Left lung (tissue), 10 donors: Measurements from ENCODE around the gene SPATA3. TPM values are rescaled to one million over a fixed set of nuclear protein-coding genes. Genes with fewer than 3 reads are reported as not detected.

ENCODE experiments used
- ATAC-seq: fragments of 200-7000 bp; cut with Tn5 transposase; one replicate; pipeline ENCODE4 v1.9.1; 2020; ENCODE audit warnings: moderate library complexity
- DNase-seq, 4 donors: peaks; one replicate each; pipeline ENCODE4 v3.0.0-alpha.2; 2013 to 2020
- H3K27ac ChIP-seq, 2 donors: fragments of 200-600 bp; sonication (generic) in 1 of 2; one replicate each; pipeline versions ENCODE4 v1.5.0 to v1.8.0; 2020 to 2021
- H3K27me3 ChIP-seq, 2 donors: fragments of 200-600 bp; sonication (generic) in 1 of 2; one replicate each; pipeline versions ENCODE4 v1.5.0 to v1.8.0; 2020 to 2021
- H3K36me3 ChIP-seq, 2 donors: fragments of 200-600 bp; sonication (generic) in 1 of 2; one replicate each; pipeline versions ENCODE4 v1.5.0 to v1.8.0; 2020 to 2021
- H3K4me1 ChIP-seq, 2 donors: fragments of 200-600 bp; one replicate each; pipeline ENCODE4 v1.8.0; 2021
- H3K4me3 ChIP-seq, 2 donors: fragments of 200-600 bp; sonication (generic) in 1 of 2; one replicate each; pipeline versions ENCODE4 v1.5.0 to v1.8.0; 2020 to 2021; ENCODE audit warnings: mild to moderate bottlenecking in 1 of 2
- H3K9me3 ChIP-seq, 2 donors: fragments of 200-600 bp; sonication (generic) in 1 of 2; one replicate each; pipeline versions ENCODE4 v1.5.0 to v1.8.0; 2020 to 2021
- intact Hi-C, 2 donors: fragments of 100-400 bp; cut with DNase I; formaldehyde crosslinking; loops; one replicate each; pipeline versions ENCODE4 v1.11.2 to v1.14.2; 2022
- polyA plus RNA-seq, 6 donors: library from polyadenylated mRNA; unstranded; fragments of 120-200 nt; gene quantifications; one replicate each; pipeline ENCODE4 v1.2.1, GENCODE V29; 2013; ENCODE audit not compliant: insufficient read length in 6 of 6
- total RNA-seq, 2 donors: library from RNA; stranded (reverse); fragmentation: NEBNext Ultra II Directional; extraction: Animal tissue kit (Norgen Biotek cat#: 25700); gene quantifications; one replicate each; pipeline ENCODE4 v1.2.1, GENCODE V29; 2021
- TF ChIP-seq, protein P1 (sequence below), 2 donors: fragments of 200-600 bp; sonication (generic) in 1 of 2; IDR thresholded peaks; one replicate each; pipeline versions ENCODE4 v1.5.0 to v1.8.0; 2021; ENCODE audit warnings: antibody characterized with exemption in 2 of 2
- donor health status: DM: no; HTN: yes; CAD: no.
- donor health status: DM: no; HTN: no; CAD: no.

SPATA3 gene
- total and polyA plus RNA-seq, 8 donors = 0.16 TPM; not detected in 7

DNA sequence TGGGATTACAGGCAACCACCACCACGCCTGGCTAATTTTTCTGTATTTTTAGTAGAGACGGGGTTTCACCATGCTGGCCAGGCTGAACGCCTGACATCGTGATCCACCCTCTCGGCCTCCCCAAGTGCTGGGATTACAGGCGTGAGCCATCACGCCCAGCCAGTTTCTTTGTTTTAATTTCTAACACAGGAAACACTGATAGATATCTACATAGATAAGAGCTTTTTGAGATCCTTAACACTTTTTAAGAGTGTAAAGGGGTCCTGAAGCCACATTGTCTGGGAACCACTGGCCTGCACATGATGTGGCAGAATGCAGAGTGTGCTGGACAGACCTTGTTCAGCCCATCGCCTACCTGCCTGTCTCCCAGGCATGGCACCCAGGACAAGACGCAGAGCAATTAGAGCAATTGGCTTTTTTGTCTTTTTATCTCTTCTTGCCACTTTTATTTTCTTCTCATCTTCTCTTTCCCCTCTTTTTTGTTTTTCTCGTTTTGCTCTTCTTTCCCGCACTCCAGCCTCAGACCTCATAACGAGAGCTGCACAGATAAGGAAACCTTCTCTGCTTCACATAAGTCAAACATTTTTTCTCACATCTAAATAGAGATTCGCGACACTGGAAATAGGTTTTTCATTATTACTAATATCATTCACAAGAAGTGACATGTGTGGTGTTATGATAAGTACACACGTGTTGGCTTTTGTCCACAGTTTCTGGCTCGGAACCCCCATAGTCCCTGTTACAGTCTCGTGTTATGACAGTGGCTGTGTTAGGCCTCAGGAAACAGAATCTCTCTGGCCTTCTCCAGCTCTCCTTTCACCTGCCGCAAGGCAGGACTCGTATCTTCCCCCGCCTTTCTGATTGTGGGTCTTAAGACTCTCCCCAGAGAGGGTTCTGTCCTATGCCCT, 45.7 kb upstream of the SPATA3 start:
- no peaks in the 10 kb centered on the region for H3K4me1 ChIP-seq
- H3K4me3 ChIP-seq = no peak overlapping the region
- no peaks in the 10 kb centered on the region for H3K9me3 ChIP-seq
- no peak for ATAC-seq
- no peaks in the 10 kb centered on the region for H3K36me3 ChIP-seq
- TF ChIP-seq, protein P1, sequence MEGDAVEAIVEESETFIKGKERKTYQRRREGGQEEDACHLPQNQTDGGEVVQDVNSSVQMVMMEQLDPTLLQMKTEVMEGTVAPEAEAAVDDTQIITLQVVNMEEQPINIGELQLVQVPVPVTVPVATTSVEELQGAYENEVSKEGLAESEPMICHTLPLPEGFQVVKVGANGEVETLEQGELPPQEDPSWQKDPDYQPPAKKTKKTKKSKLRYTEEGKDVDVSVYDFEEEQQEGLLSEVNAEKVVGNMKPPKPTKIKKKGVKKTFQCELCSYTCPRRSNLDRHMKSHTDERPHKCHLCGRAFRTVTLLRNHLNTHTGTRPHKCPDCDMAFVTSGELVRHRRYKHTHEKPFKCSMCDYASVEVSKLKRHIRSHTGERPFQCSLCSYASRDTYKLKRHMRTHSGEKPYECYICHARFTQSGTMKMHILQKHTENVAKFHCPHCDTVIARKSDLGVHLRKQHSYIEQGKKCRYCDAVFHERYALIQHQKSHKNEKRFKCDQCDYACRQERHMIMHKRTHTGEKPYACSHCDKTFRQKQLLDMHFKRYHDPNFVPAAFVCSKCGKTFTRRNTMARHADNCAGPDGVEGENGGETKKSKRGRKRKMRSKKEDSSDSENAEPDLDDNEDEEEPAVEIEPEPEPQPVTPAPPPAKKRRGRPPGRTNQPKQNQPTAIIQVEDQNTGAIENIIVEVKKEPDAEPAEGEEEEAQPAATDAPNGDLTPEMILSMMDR (IDR thresholded peaks at IDR 0.05) = no peak
- intact Hi-C loops = no loop called here
- H3K27me3 ChIP-seq = peaks cover 0 to under 1% of the 10 kb centered on the region in 2 donors
- no peak overlapping the region for H3K27ac ChIP-seq
- no peak for DNase-seq

- Histone ChIP-seq H3K9me3 (no peaks in the 10 kb centered on the region), H3K4me3 (no peak overlapping the region), H3K27me3 (peaks cover 0 to 7% of the 10 kb centered on the region in 2 donors), H3K36me3 (no peaks in the 10 kb centered on the region), H3K27ac (no peak overlapping the region), H3K4me1 (no peaks in the 10 kb centered on the region)
- intact Hi-C loops = no loop called here
- TF ChIP-seq, protein P1 (IDR thresholded peaks at IDR 0.05) = no peak
- ATAC-seq (no peak), DNase-seq (no peak)
Measured at GRCh38 chr2:230950874-230951339, 45.0 kb upstream of the SPATA3 start.

- peaks cover 0 to 12% of the 10 kb centered on the region in 2 donors for H3K27me3 ChIP-seq
- no peak overlapping the region for H3K4me3 ChIP-seq
- H3K36me3 ChIP-seq = no peaks in the 10 kb centered on the region
- intact Hi-C loops = no loop called here
- H3K4me1 ChIP-seq = no peaks in the 10 kb centered on the region
- no peak overlapping the region for H3K27ac ChIP-seq
- TF ChIP-seq, protein P1 (IDR thresholded peaks at IDR 0.05) = no peak
- DNase-seq (no peak), ATAC-seq (no peak)
- H3K9me3 ChIP-seq = no peaks in the 10 kb centered on the region
Measured at GRCh38 chr2:230951396-230951795, 44.5 kb upstream of the SPATA3 start.

- peaks cover 0 to 22% of the 10 kb centered on the region in 2 donors for H3K27me3 ChIP-seq
- no peaks in the 10 kb centered on the region for H3K36me3 ChIP-seq
- intact Hi-C loops = no loop called here
- H3K9me3 ChIP-seq = no peaks in the 10 kb centered on the region
- ATAC-seq (no peak), DNase-seq (no peak)
- peaks cover 0 to 6% of the 10 kb centered on the region in 2 donors for H3K4me1 ChIP-seq
- no peak overlapping the region for H3K4me3 ChIP-seq
- no peak overlapping the region for H3K27ac ChIP-seq
- TF ChIP-seq, protein P1 (IDR thresholded peaks at IDR 0.05) = no peak
Measured at GRCh38 chr2:230952226-230952956, 43.5 kb upstream of the SPATA3 start.

DNA sequence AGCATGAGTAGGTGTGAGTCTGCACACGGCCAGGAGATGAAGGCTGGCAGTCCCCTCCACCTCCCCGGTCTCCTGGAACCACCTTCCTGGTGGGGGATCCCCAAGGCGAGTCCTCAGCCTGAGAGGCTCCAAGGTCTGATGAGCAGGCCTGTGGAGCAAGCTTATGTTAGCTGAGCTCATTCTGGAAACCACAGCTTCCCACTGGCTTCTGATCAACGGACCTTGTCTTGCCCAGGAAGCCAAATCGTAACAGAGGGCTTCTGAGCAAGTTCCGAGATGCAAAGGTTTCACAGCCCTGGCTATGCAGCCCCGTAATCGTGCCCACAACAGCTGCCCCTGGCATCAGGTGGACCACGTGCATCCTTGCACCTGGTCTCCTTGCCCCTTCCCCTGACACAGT, 42.1 kb upstream of the SPATA3 start:
- H3K4me1 ChIP-seq = peaks cover 0 to 9% of the 10 kb centered on the region in 2 donors
- peaks cover 0 to 37% of the 10 kb centered on the region in 2 donors for H3K27me3 ChIP-seq
- H3K9me3 ChIP-seq = no peaks in the 10 kb centered on the region
- no peak overlapping the region for H3K27ac ChIP-seq
- DNase-seq = no peak
- intact Hi-C loops = no loop called here
- no peak overlapping the region for H3K4me3 ChIP-seq
- no peak for ATAC-seq
- H3K36me3 ChIP-seq = no peaks in the 10 kb centered on the region
- TF ChIP-seq, protein P1 (IDR thresholded peaks at IDR 0.05) = no peak
